Activated naive CD4-positive, alpha-beta T cell treated with anti-CD3 and anti-CD28 coated beads, Interleukin-2, amount 50 U/mL, for 24 hours (primary cell): Measurements from ENCODE around the gene SHLD1.
"Not testable (repeated sequence)": the region's sequence is repeated elsewhere in the genome, so short reads cannot be mapped to it uniquely, and the experiment has no call there.

Experiments
- H3K27ac Mint-ChIP-seq: one replicate; pipeline ENCODE4 v1.8.0; 2021; ENCODE audit warnings: mild to moderate bottlenecking, mixed read lengths
- H3K27me3 Mint-ChIP-seq: one replicate; pipeline ENCODE4 v1.8.0; 2021; ENCODE audit warnings: mixed read lengths
- H3K36me3 Mint-ChIP-seq: one replicate; pipeline ENCODE4 v1.8.0; 2021; ENCODE audit warnings: mixed read lengths
- H3K4me1 Mint-ChIP-seq: one replicate; pipeline ENCODE4 v1.8.0; 2021; ENCODE audit warnings: mixed read lengths
- H3K4me3 Mint-ChIP-seq: one replicate; pipeline ENCODE4 v1.8.0; 2021; ENCODE audit warnings: mild to moderate bottlenecking, mixed read lengths
- H3K9me3 Mint-ChIP-seq: one replicate; pipeline ENCODE4 v1.8.0; 2021; ENCODE audit warnings: mixed read lengths

Gene SHLD1

GRCh38 chr20:5727018-5727515 lies 23.1 kb upstream of the SHLD1 start:
- H3K4me3 Mint-ChIP-seq: no peak overlapping the region
- no peak overlapping the region for H3K27ac Mint-ChIP-seq
- H3K27me3 Mint-ChIP-seq: no peaks in the 10 kb centered on the region
- H3K9me3 Mint-ChIP-seq: no peaks in the 10 kb centered on the region
- H3K36me3 Mint-ChIP-seq: no peaks in the 10 kb centered on the region
- H3K4me1 Mint-ChIP-seq: peaks cover 7% of the 10 kb centered on the region

- Mint-ChIP-seq H3K36me3 (no peaks in the 10 kb centered on the region), H3K27me3 (no peaks in the 10 kb centered on the region), H3K9me3 (no peaks in the 10 kb centered on the region), H3K27ac (no peak overlapping the region), H3K4me3 (no peak overlapping the region), H3K4me1 (peaks cover 11% of the 10 kb centered on the region)
Measured at GRCh38 chr20:5729348-5729747, 20.9 kb upstream of the SHLD1 start.

- H3K27ac Mint-ChIP-seq: no peak overlapping the region
- H3K27me3 Mint-ChIP-seq: no peaks in the 10 kb centered on the region
- no peaks in the 10 kb centered on the region for H3K9me3 Mint-ChIP-seq
- H3K4me1 Mint-ChIP-seq: peaks cover 11% of the 10 kb centered on the region
- H3K4me3 Mint-ChIP-seq: no peak overlapping the region
- H3K36me3 Mint-ChIP-seq: no peaks in the 10 kb centered on the region
Measured at GRCh38 chr20:5730131-5730530, 20.1 kb upstream of the SHLD1 start.

GRCh38 chr20:5731753-5732366 lies 18.3 kb upstream of the SHLD1 start:
- Mint-ChIP-seq H3K9me3 (no peaks in the 10 kb centered on the region), H3K27ac (no peak overlapping the region), H3K36me3 (no peaks in the 10 kb centered on the region), H3K27me3 (no peaks in the 10 kb centered on the region), H3K4me1 (peaks cover 21% of the 10 kb centered on the region), H3K4me3 (no peak overlapping the region)

GRCh38 chr20:5734602-5735001 lies 15.6 kb upstream of the SHLD1 start:
- Mint-ChIP-seq H3K36me3 (no peaks in the 10 kb centered on the region), H3K27ac (no peak overlapping the region), H3K9me3 (no peaks in the 10 kb centered on the region), H3K4me3 (no peak overlapping the region), H3K4me1 (peaks cover 44% of the 10 kb centered on the region), H3K27me3 (no peaks in the 10 kb centered on the region)

GRCh38 chr20:5735845-5736510 lies 14.2 kb upstream of the SHLD1 start:
- Mint-ChIP-seq H3K27ac (no peak overlapping the region), H3K27me3 (no peaks in the 10 kb centered on the region), H3K36me3 (no peaks in the 10 kb centered on the region), H3K4me1 (peaks cover 44% of the 10 kb centered on the region), H3K4me3 (no peak overlapping the region), H3K9me3 (no peaks in the 10 kb centered on the region)

GRCh38 chr20:5737619-5737953 lies 12.6 kb upstream of the SHLD1 start:
- peak overlapping the region; percentile 59 for H3K27ac Mint-ChIP-seq
- peak overlapping the region; percentile 69 for H3K4me3 Mint-ChIP-seq
- H3K36me3 Mint-ChIP-seq: no peaks in the 10 kb centered on the region
- no peaks in the 10 kb centered on the region for H3K9me3 Mint-ChIP-seq
- no peaks in the 10 kb centered on the region for H3K27me3 Mint-ChIP-seq
- H3K4me1 Mint-ChIP-seq: peaks cover 33% of the 10 kb centered on the region

- peak overlapping the region; percentile 80 for H3K27ac Mint-ChIP-seq
- no peaks in the 10 kb centered on the region for H3K27me3 Mint-ChIP-seq
- H3K4me3 Mint-ChIP-seq: peak overlapping the region; percentile 49
- peaks cover 33% of the 10 kb centered on the region for H3K4me1 Mint-ChIP-seq
- H3K36me3 Mint-ChIP-seq: no peaks in the 10 kb centered on the region
- no peaks in the 10 kb centered on the region for H3K9me3 Mint-ChIP-seq
Measured at GRCh38 chr20:5737966-5738365, 12.2 kb upstream of the SHLD1 start.

GRCh38 chr20:5740643-5741042 lies 9.6 kb upstream of the SHLD1 start:
- H3K27me3 Mint-ChIP-seq, H3K27ac Mint-ChIP-seq, H3K4me3 Mint-ChIP-seq, H3K36me3 Mint-ChIP-seq, H3K9me3 Mint-ChIP-seq: not testable (repeated sequence)
- peaks cover 33% of the 10 kb centered on the region for H3K4me1 Mint-ChIP-seq

GRCh38 chr20:5741089-5741488 lies 9.1 kb upstream of the SHLD1 start:
- Mint-ChIP-seq H3K4me1 (peaks cover 28% of the 10 kb centered on the region), H3K9me3 (no peaks in the 10 kb centered on the region), H3K4me3 (no peak overlapping the region), H3K27me3 (no peaks in the 10 kb centered on the region), H3K36me3 (no peaks in the 10 kb centered on the region), H3K27ac (no peak overlapping the region)

- no peak overlapping the region for H3K4me3 Mint-ChIP-seq
Measured at GRCh38 chr20:5742041-5742440, 8.2 kb upstream of the SHLD1 start.

GRCh38 chr20:5745416-5746030 lies 4.7 kb upstream of the SHLD1 start:
- Mint-ChIP-seq H3K27me3 (no peaks in the 10 kb centered on the region), H3K36me3 (peaks cover 2% of the 10 kb centered on the region), H3K4me3 (no peak overlapping the region), H3K9me3 (no peaks in the 10 kb centered on the region), H3K27ac (no peak overlapping the region), H3K4me1 (peaks cover 7% of the 10 kb centered on the region)

More at GRCh38 chr20:5742041-5742440, 8.2 kb upstream of the SHLD1 start:
- Mint-ChIP-seq H3K36me3 (no peaks in the 10 kb centered on the region), H3K9me3 (no peaks in the 10 kb centered on the region), H3K4me1 (peaks cover 21% of the 10 kb centered on the region), H3K27ac (no peak overlapping the region), H3K27me3 (no peaks in the 10 kb centered on the region)

- Mint-ChIP-seq H3K4me3 (no peak overlapping the region), H3K36me3 (peaks cover 2% of the 10 kb centered on the region), H3K4me1 (peaks cover 8% of the 10 kb centered on the region), H3K27ac (no peak overlapping the region), H3K27me3 (no peaks in the 10 kb centered on the region), H3K9me3 (no peaks in the 10 kb centered on the region)
Measured at GRCh38 chr20:5746064-5746463, 4.1 kb upstream of the SHLD1 start.

- Mint-ChIP-seq H3K4me1 (peaks cover 21% of the 10 kb centered on the region), H3K9me3 (no peaks in the 10 kb centered on the region), H3K4me3 (no peak overlapping the region), H3K27ac (no peak overlapping the region), H3K36me3 (peaks cover 7% of the 10 kb centered on the region), H3K27me3 (no peaks in the 10 kb centered on the region)
Measured at GRCh38 chr20:5748246-5748645, 2.0 kb upstream of the SHLD1 start.

GRCh38 chr20:5749512-5749951 lies 669 bp upstream of the SHLD1 start:
- H3K36me3 Mint-ChIP-seq, H3K9me3 Mint-ChIP-seq, H3K27ac Mint-ChIP-seq, H3K27me3 Mint-ChIP-seq, H3K4me3 Mint-ChIP-seq: not testable (repeated sequence)
- peaks cover 30% of the 10 kb centered on the region for H3K4me1 Mint-ChIP-seq

- Mint-ChIP-seq H3K4me1 (peaks cover 38% of the 10 kb centered on the region), H3K36me3 (peaks cover 7% of the 10 kb centered on the region), H3K4me3 (peak overlapping the region; percentile 93), H3K9me3 (no peaks in the 10 kb centered on the region), H3K27ac (no peak overlapping the region), H3K27me3 (no peaks in the 10 kb centered on the region)
Measured at GRCh38 chr20:5751856-5752255, 1.7 kb downstream of the SHLD1 start.
